Activated CD4-positive, alpha-beta T cell treated with anti-CD3 and anti-CD28 coated beads, Interleukin-2, amount 10 ng/mL, durations not matched to agents 7 days and 5 days (primary cell): ENCODE measurements around the gene TTC28. TPM values are rescaled to one million over a fixed set of nuclear protein-coding genes. Genes with fewer than 3 reads are reported as not detected.
"Not testable (repeated sequence)": the region's sequence is repeated elsewhere in the genome, so short reads cannot be mapped to it uniquely, and the experiment has no call there.

Source experiments
- CTCF ChIA-PET: fragments of 350-600 bp; sonication (Branson Sonifier 250); formaldehyde crosslinking; loops from one replicate; lab custom pipeline; 2021; ENCODE audit warnings: antibody characterized with exemption; lab: Charles Lee
- POLR2A ChIA-PET: fragments of 350-600 bp; sonication (Branson Sonifier 250); formaldehyde crosslinking; loops from one replicate; lab custom pipeline; 2021; ENCODE audit warnings: antibody characterized with exemption; lab: Charles Lee
- DNase-seq: peaks from one replicate; pipeline ENCODE4 v3.0.0-alpha.2; 2020
- H3K27ac Mint-ChIP-seq: one replicate; pipeline ENCODE4 v1.8.0; 2021; ENCODE audit warnings: mild to moderate bottlenecking, moderate library complexity, mixed read lengths
- H3K27me3 Mint-ChIP-seq: one replicate; pipeline ENCODE4 v1.8.0; 2021; ENCODE audit warnings: mixed read lengths
- H3K36me3 Mint-ChIP-seq: one replicate; pipeline ENCODE4 v1.8.0; 2021; ENCODE audit warnings: low read depth, mixed read lengths
- H3K4me1 Mint-ChIP-seq: one replicate; pipeline ENCODE4 v1.8.0; 2021; ENCODE audit warnings: mixed read lengths
- H3K4me3 Mint-ChIP-seq: one replicate; pipeline ENCODE4 v1.8.0; 2021; ENCODE audit warnings: mild to moderate bottlenecking, moderate library complexity, mixed read lengths
- H3K9me3 Mint-ChIP-seq: one replicate; pipeline ENCODE4 v1.8.0; 2021; ENCODE audit warnings: mixed read lengths
- total RNA-seq, 2 experiments: library from RNA; stranded (reverse); gene quantifications; one replicate each; pipeline ENCODE4 v1.2.3, GENCODE V29; 2021

The TTC28 gene
- total RNA-seq, 2 experiments from 2014 or later, result 0.74 to 1.2 TPM

- H3K27me3 Mint-ChIP-seq, result peaks cover 35% of the 10 kb centered on the region
- CTCF ChIA-PET, result interaction anchor here (0.6 kb wide), 3 partner anchors 89 to 272 kb away, joined by 3 to 4 read pairs (median 4); no protein-coding TSS in a partner anchor
- H3K36me3 Mint-ChIP-seq, H3K9me3 Mint-ChIP-seq, POLR2A ChIA-PET, DNase-seq, H3K4me3 Mint-ChIP-seq, H3K4me1 Mint-ChIP-seq, H3K27ac Mint-ChIP-seq: not testable (repeated sequence)
Observed at GRCh38 chr22:28663569-28663942, 16.1 kb downstream of the TTC28 start.

GRCh38 chr22:28658448-28658847 lies 21.2 kb downstream of the TTC28 start:
- Mint-ChIP-seq H3K36me3 (no peaks in the 10 kb centered on the region), H3K27ac (no peak overlapping the region), H3K9me3 (no peaks in the 10 kb centered on the region), H3K4me1 (no peaks in the 10 kb centered on the region), H3K27me3 (peaks cover 73% of the 10 kb centered on the region), H3K4me3 (no peak overlapping the region)
- DNase-seq, result no peak
- ChIA-PET POLR2A (no interaction called here), CTCF (no interaction called here)

GRCh38 chr22:28656181-28656580 lies 23.5 kb downstream of the TTC28 start:
- no peak for DNase-seq
- Mint-ChIP-seq H3K36me3 (no peaks in the 10 kb centered on the region), H3K9me3 (no peaks in the 10 kb centered on the region), H3K27me3 (peaks cover 71% of the 10 kb centered on the region), H3K27ac (no peak overlapping the region), H3K4me3 (no peak overlapping the region), H3K4me1 (no peaks in the 10 kb centered on the region)
- ChIA-PET POLR2A (no interaction called here), CTCF (no interaction called here)

- Mint-ChIP-seq H3K36me3 (no peaks in the 10 kb centered on the region), H3K4me3 (no peak overlapping the region)
Observed at GRCh38 chr22:28650463-28650862, 29.2 kb downstream of the TTC28 start.

GRCh38 chr22:28648792-28649191 lies 30.8 kb downstream of the TTC28 start:
- ChIA-PET CTCF (no interaction called here), POLR2A (no interaction called here)
- Mint-ChIP-seq H3K27ac (no peak overlapping the region), H3K36me3 (no peaks in the 10 kb centered on the region), H3K27me3 (peaks cover 66% of the 10 kb centered on the region), H3K4me1 (no peaks in the 10 kb centered on the region), H3K9me3 (no peaks in the 10 kb centered on the region), H3K4me3 (no peak overlapping the region)
- no peak for DNase-seq

More at GRCh38 chr22:28650463-28650862, 29.2 kb downstream of the TTC28 start:
- Mint-ChIP-seq H3K9me3 (no peaks in the 10 kb centered on the region), H3K4me1 (no peaks in the 10 kb centered on the region), H3K27ac (no peak overlapping the region), H3K27me3 (peaks cover 72% of the 10 kb centered on the region)
- POLR2A ChIA-PET, result no interaction called here
- DNase-seq, result no peak
- CTCF ChIA-PET, result no interaction called here

- no peaks in the 10 kb centered on the region for H3K4me1 Mint-ChIP-seq
- CTCF ChIA-PET, result no interaction called here
- no peaks in the 10 kb centered on the region for H3K9me3 Mint-ChIP-seq
- H3K27ac Mint-ChIP-seq, result no peak overlapping the region
- no peak for DNase-seq
- POLR2A ChIA-PET, result no interaction called here
- peaks cover 63% of the 10 kb centered on the region for H3K27me3 Mint-ChIP-seq
- H3K4me3 Mint-ChIP-seq, result no peak overlapping the region
- H3K36me3 Mint-ChIP-seq, result no peaks in the 10 kb centered on the region
Observed at GRCh38 chr22:28647216-28647615, 32.4 kb downstream of the TTC28 start.

- H3K27ac Mint-ChIP-seq, result no peak overlapping the region
- DNase-seq, result no peak
- ChIA-PET POLR2A (no interaction called here), CTCF (no interaction called here)
- no peaks in the 10 kb centered on the region for H3K36me3 Mint-ChIP-seq
- peaks cover 52% of the 10 kb centered on the region for H3K27me3 Mint-ChIP-seq
- no peaks in the 10 kb centered on the region for H3K9me3 Mint-ChIP-seq
- H3K4me3 Mint-ChIP-seq, result no peak overlapping the region
- no peaks in the 10 kb centered on the region for H3K4me1 Mint-ChIP-seq
Observed at GRCh38 chr22:28639321-28639720, 40.3 kb downstream of the TTC28 start.

- peaks cover 50% of the 10 kb centered on the region for H3K27me3 Mint-ChIP-seq
- no peak for DNase-seq
- no peak overlapping the region for H3K27ac Mint-ChIP-seq
- no peaks in the 10 kb centered on the region for H3K9me3 Mint-ChIP-seq
- POLR2A ChIA-PET, result no interaction called here
- no peaks in the 10 kb centered on the region for H3K36me3 Mint-ChIP-seq
- H3K4me3 Mint-ChIP-seq, result no peak overlapping the region
- no peaks in the 10 kb centered on the region for H3K4me1 Mint-ChIP-seq
- CTCF ChIA-PET, result no interaction called here
Observed at GRCh38 chr22:28637225-28637624, 42.4 kb downstream of the TTC28 start.

- DNase-seq, result no peak
- CTCF ChIA-PET, result no interaction called here
- no peaks in the 10 kb centered on the region for H3K36me3 Mint-ChIP-seq
Observed at GRCh38 chr22:28630177-28630574, 49.5 kb downstream of the TTC28 start.

GRCh38 chr22:28629420-28630176 lies 50.0 kb downstream of the TTC28 start:
- H3K27me3 Mint-ChIP-seq, result peaks cover 61% of the 10 kb centered on the region

More at GRCh38 chr22:28630177-28630574, 49.5 kb downstream of the TTC28 start:
- Mint-ChIP-seq H3K4me3 (no peak overlapping the region), H3K27ac (no peak overlapping the region), H3K27me3 (peaks cover 56% of the 10 kb centered on the region), H3K4me1 (no peaks in the 10 kb centered on the region), H3K9me3 (no peaks in the 10 kb centered on the region)
- POLR2A ChIA-PET, result no interaction called here

GRCh38 chr22:28628766-28629165 lies 50.9 kb downstream of the TTC28 start:
- H3K4me1 Mint-ChIP-seq, result no peaks in the 10 kb centered on the region
- H3K9me3 Mint-ChIP-seq, result no peaks in the 10 kb centered on the region
- H3K4me3 Mint-ChIP-seq, result no peak overlapping the region
- no peak overlapping the region for H3K27ac Mint-ChIP-seq
- H3K27me3 Mint-ChIP-seq, result peaks cover 66% of the 10 kb centered on the region
- H3K36me3 Mint-ChIP-seq, result no peaks in the 10 kb centered on the region
- no peak for DNase-seq
- CTCF ChIA-PET, result no interaction called here
- POLR2A ChIA-PET, result no interaction called here

More at GRCh38 chr22:28629420-28630176, 50.0 kb downstream of the TTC28 start:
- CTCF ChIA-PET, result no interaction called here
- Mint-ChIP-seq H3K4me3 (no peak overlapping the region), H3K4me1 (no peaks in the 10 kb centered on the region), H3K9me3 (no peaks in the 10 kb centered on the region), H3K27ac (no peak overlapping the region), H3K36me3 (no peaks in the 10 kb centered on the region)
- DNase-seq, result no peak
- POLR2A ChIA-PET, result no interaction called here

- Mint-ChIP-seq H3K9me3 (no peaks in the 10 kb centered on the region), H3K4me1 (no peaks in the 10 kb centered on the region), H3K36me3 (no peaks in the 10 kb centered on the region), H3K27me3 (peaks cover 66% of the 10 kb centered on the region), H3K27ac (no peak overlapping the region), H3K4me3 (no peak overlapping the region)
- CTCF ChIA-PET, result no interaction called here
- DNase-seq, result no peak
- POLR2A ChIA-PET, result no interaction called here
Observed at GRCh38 chr22:28627791-28628190, 51.8 kb downstream of the TTC28 start.

- Mint-ChIP-seq H3K4me1 (no peaks in the 10 kb centered on the region), H3K9me3 (no peaks in the 10 kb centered on the region), H3K4me3 (no peak overlapping the region), H3K27me3 (peaks cover 58% of the 10 kb centered on the region), H3K36me3 (no peaks in the 10 kb centered on the region), H3K27ac (no peak overlapping the region)
- no peak for DNase-seq
- ChIA-PET CTCF (interaction anchor here (0.6 kb wide), 2 partner anchors 209 to 602 kb away, joined by 5 read pairs; no protein-coding TSS in a partner anchor), POLR2A (no interaction called here)
Observed at GRCh38 chr22:28620244-28620922, 59.3 kb downstream of the TTC28 start.
